Middle frontal gyrus (tissue), 1 donor: ENCODE results near the gene ZNF793.
A peak's percentile ranks its signal among the peaks of the same experiment; 100 is the strongest.

ENCODE experiments used
- DNase-seq: peaks from one replicate; pipeline ENCODE4 v3.0.0-alpha.2; 2015; ENCODE audit warnings: low spot score; ENCODE audit errors: extremely low spot score

ZNF793 gene

DNA sequence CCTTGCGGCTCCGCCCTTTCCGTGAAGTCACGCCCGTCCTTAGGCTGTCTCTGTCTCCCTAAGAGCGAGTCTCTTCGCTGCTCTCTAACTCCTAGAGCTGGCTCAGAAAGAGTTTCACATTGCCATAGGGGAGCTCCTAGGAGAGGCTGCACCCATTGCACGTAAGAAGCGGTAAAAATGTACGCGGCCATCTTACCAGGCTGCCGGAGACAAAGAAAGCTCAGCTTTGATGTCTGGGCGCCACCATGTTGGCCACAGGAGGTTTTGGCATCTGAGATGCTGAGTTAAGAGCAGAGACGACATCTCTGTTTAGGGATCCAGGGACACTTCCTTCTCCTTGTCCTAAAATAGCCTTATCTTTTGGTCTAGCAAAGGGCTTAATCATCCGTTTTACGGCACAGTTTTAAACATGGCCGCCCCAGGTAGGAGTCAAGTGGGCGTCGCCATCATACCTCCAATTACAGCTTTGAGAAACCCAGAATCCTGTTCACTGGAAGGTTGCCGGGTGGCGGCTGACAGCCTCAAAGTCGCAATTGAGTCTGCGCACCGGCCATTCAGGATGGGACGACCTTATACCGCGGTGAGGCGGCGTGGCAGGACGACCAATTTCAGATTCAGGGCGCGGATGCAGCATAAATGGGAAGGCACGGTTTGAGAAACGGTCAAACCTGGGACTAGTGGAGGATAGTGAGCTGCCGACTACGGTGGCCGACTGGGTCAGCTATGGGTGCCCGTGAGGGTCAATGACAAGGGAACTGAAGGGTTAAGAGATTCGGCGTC, at the start of gene ZNF793:
TSS of gene ZNF793 (plus strand) at position 553 of the 780 bp plus-strand sequence. CDS start 16,501 bp downstream, outside the sequence.
- DNase-seq: peak; percentile 81

DNA sequence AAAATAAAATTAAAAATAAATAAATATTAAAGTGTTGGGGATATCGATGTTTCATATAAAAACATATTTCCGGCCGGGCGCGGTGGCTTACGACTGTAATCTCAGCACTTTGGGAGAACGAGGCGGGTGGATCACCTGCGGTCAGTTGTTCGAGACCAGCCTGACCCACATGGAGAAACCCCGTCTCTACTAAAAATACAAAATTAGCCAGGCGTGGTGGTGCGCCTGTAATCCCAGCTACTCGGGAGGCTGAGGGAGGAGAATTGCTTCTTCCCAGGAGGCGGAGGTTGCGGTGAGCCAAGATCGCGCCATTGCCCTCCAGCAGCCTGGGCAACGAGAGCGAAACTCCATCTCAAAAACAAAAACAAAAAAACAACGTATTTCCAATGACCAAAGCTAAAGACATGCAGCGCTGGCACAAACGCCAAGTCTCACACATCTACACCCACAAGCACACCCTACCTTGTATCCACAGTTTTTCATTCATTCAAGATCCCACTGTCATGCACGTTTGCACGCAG, 40.4 kb upstream of the ZNF793 start:
- DNase-seq: no peak

GRCh38 chr19:37466798-37467607, 39.7 kb upstream of the ZNF793 start, which contains the start of gene ZNF569:
TSS of gene ZNF569 (minus strand) at chr19:37467444. CDS start at chr19:37444921, 22,523 bp downstream.
- DNase-seq: peak; percentile 77

DNA sequence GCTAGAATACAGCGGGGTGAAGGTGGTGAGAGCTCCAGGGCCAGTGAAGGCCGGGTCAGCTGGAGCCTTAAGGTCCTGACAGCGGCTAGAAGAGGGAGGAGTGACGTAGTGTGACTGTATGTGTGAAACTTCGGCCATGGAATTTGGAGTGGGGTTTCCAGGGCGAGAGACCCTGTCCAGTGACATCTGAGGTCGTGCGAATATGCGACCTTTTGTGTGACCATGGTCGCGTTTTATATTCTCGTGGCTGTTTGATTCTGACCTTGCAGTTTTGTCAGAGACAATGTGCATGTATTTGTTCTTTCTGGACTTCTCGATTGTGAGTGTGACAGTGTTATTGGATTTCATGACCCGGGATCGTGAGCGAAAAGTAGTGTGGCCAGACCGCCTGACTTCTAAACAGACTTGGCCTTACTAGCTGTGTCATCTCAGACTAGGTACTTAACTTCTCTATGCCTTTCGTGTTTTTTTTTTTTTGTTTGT, 39.1 kb upstream of the ZNF793 start:
- DNase-seq: no peak

DNA sequence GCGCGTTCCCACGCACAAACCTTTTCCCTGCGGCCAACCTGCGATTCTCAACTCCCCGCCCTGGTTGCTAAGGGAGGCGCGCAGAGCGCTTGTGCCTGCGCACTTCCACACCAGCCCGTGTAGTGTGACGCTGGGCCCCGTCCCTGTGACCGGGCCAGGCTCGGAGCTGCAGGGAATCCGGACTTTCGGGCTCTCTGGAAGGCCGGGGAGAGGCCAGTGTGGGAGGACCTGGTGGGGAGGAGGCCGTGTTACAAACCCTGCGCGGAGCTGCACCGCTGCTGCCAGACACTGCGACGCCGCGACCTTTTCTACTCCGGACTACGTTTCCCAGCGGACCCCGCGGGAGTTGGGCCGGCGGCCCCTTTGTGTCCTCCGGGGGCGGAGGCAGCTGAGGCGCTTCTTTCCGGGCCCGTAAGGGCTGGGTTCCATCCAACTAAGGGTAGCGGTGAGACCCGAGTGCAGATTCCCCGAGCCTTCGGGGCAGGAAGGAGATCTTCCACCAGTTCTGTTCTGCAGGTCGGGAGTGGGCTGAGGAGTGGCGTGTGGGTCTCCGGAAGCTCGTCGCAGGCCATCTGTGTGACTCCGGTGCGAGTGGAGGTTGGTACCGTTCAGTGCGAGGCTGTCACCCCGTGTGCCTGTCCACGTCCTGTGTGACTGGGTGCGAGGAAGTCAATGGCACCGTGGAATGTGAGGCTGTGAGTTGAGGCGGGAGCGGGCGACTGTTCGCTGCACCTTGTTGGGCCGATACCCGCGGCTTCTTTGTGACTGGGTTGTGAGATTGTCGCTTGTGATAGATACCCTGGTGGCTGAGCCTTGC, 37.6 kb upstream of the ZNF793 start, which contains the start of gene ZNF570:
TSS of gene ZNF570 (plus strand) at position 396 of the 817 bp plus-strand sequence. CDS start 999 bp downstream, outside the sequence.
- DNase-seq: peak; percentile 84

DNA sequence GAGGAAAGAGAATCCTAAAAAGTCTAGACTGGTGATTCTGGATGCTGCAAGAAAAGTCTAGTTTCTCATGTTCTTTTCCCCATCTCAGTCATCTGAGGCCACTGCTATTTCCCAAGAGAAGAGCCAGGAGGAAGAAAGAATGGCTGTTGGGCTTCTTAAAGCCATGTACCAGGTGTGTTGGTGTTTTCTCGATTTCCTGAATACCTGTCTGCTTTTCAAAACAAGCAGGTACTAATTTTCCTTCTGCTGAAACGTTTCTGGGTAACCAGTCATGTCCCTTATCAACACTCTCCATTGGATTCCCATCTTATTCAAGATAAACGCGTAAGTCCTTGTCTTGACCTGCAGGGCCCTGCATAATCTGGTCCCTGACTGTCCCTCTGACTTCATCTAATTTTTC, 36.5 kb upstream of the ZNF793 start:
- DNase-seq: no peak

DNA sequence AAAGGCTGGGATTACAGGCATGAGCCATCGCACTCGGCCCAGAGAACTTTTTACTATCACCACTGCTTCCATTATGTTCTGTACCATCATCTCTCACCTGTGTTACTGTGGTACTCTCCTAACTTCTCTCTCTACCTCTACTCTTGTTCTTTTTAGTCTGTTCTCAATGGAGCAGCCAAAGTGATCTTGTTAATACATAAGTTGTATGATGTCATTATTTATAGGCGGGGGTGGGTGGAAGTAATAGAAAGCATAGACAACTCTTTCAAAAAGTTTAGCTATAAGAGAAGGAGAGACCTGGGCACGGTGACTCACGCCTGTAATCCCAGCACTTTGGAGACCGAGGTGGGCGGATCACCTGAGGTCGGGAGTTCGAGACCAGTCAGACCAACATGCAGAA, 34.6 kb upstream of the ZNF793 start:
- no peak for DNase-seq

DNA sequence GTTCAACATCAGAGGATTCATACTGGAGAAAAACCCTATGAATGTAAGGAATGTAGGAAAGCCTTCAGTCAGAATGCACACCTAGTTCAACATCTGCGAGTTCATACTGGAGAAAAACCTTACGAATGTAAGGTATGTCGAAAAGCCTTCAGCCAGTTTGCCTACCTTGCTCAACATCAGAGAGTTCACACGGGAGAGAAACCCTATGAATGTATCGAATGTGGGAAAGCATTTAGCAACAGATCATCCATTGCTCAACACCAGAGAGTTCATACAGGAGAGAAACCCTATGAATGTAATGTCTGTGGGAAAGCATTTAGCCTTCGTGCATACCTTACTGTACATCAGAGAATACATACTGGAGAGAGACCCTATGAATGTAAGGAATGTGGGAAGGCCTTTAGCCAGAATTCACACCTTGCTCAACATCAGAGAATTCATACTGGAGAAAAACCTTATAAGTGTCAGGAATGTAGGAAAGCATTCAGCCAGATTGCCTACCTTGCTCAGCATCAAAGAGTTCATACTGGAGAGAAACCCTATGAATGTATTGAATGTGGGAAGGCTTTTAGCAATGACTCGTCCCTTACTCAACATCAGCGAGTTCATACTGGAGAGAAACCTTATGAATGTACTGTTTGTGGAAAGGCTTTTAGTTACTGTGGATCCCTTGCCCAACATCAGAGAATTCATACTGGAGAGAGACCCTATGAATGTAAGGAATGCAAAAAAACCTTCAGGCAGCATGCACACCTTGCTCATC, 22.2 kb upstream of the ZNF793 start:
- DNase-seq: no peak

DNA sequence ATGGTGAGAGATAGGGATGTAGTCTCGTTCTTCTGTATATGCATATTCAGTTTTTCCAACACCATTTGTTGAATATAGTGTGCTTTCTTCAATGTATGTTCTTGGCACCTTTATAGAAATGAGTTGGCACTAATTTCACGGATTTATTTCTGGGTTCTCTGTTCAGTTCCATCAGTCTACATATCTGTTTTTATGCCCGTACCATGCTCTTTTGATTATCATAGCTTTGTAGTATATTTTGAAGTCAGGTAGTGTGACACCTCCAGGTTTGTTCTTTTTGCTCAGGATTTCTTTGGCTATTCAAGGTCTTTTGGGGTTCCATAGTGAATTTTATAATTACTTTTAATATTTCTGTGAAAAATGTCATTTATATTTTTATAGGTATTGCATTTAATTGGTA, 14.5 kb upstream of the ZNF793 start:
- DNase-seq: no peak

GRCh38 chr19:37505958-37506386, 767 bp upstream of the ZNF793 start:
- no peak for DNase-seq

- DNase-seq: no peak
These were observed 377 bp downstream of the ZNF793 start for GRCh38 chr19:37507167-37507464.

DNA sequence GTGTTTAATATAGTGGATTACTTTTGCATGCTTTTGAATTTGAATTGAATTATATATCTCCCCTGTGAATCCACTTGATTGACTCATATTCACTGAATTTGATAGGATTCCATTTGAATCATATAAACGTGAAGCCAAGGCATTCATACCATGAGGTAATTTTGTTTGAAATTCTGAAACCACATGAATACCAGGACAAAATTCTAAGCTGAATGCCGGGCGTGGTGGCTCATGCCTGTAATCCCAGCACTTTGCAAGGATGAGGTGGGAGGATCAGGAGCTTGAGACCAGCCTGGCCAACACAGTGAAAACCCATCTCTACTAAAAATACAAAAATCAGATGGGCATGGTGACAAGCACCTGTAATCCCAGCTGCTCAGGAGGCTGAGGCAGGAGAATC, 4.4 kb downstream of the ZNF793 start:
- DNase-seq: no peak

DNA sequence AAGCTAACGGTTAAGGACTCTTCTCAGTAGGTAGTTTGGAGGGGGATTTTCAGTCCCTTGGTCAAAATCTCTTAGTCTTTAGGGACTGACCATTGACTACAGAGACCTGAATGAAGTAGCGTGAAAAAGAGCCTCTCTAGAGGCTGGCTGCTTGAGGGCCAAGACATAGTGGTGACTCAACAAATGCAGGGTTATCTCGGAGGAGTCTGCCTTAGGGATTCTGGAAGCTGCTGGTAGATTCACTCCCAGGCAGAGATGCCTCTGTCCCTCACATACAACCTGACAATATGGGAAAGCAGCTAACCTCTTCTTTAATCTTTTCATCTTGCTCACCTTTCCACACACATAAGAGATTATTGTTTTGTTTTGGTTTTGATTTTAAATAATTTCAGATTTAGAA, 5.1 kb downstream of the ZNF793 start:
- no peak for DNase-seq

DNA sequence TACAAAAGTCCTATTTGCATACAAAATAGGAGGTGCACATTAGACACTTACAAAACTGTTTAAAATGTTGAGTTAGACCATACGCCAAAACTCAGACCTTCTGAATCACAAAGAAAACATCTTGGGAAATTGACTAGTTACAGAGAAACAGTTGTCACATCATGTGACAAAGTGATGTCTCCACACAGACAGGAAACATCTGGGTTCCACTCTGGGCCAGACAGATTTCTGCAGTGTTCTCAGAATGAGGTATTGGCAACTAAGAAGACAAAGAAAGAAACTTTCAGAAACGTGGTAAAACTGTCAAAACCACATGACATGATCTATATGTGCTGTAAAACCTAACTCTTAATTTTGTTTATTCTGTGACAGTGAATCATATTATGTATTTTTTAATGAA, 6.7 kb downstream of the ZNF793 start:
- DNase-seq: no peak

- no peak for DNase-seq
These were observed 13.2 kb downstream of the ZNF793 start for GRCh38 chr19:37519890-37520289.

DNA sequence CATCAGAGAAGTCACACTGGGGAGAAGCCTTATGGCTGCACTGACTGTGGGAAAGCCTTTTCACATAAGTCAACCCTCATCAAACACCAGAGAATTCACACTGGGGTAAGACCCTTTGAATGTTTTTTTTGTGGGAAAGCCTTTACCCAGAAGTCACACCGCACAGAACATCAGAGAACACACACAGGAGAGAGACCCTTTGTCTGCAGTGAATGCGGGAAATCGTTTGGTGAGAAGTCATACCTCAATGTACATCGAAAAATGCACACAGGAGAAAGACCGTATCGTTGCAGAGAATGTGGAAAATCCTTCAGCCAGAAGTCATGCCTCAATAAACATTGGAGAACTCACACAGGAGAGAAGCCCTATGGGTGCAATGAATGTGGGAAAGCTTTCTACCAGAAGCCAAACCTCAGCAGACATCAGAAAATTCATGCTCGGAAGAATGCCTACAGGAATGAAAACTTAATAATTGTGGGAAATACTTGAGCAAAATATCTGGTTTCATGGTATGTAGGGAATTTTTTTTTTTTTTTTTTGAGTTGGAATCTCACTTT, 30.7 kb downstream of the ZNF793 start:
- DNase-seq: no peak

DNA sequence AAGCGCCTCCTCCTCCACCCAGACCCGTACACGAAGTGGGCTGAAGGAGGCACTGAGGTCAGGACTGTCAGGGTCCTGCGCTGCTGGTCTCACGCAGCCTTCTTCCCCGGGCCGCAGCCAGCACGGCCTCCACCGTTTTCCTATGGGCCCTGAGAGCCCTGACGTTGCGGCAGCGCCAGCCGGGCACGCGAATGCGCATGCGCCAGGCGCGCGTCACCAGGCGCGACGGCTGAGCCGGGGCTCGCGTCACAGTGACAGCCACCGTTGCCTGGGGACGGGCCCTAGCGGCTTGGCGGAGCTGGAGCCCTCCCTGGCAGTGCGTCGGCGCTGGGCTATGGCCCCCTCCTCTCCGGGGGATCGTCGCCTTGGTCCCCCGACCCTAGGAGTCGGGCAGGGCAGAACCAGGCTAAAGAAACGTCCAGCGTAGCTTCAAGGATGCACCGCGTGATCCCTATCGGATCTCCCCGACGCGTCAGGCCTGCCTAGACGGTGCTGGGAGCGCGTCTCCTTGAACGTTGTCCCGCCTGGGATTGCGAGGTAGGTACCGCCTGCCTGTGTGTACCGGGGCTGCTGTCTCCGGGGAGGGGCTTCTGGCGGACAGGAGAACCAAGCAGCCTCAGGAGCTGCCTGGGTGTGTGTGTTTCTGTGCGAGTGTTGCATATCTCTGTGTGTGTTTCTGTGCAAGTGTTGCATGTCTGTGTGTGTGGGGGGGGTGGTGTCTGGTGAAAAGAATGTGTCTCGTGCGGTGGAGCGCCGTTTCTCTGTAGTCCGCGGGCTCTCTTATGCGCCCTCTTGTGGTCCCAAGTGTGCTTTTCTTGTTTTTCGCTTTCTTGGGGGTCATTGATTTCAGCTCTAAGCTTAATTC, 44.6 kb downstream of the ZNF793 start:
- DNase-seq: no peak

DNA sequence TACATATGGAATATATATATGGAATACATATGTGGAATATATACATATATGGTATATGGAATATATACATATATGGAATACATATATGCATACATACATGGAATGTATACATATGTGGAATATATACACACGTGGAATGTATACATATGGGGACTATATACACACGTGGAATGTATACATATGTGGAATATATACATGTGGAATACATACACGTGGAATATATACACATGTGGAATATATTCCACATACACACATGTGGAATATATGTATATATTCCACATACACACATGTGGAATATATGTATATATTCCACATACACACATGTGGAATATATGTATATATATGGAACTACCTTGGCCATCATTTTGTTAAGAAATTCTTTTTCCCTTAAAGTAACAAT, 56.8 kb downstream of the ZNF793 start:
- DNase-seq: no peak
